Trophoblast cell (in vitro differentiated cells and primary cell): ENCODE data around the gene RDH14.

Experiments used
- DNase-seq, 2 donors: peaks; one replicate each; pipeline ENCODE4 v3.0.0-alpha.2; 2016
- H2AFZ ChIP-seq: 2 replicates; pipeline ENCODE4 v1.6.1; 2013; ENCODE audit warnings: low read length, moderate library complexity, mild to moderate bottlenecking; ENCODE audit not compliant: insufficient read depth, poor library complexity
- H2AK5ac ChIP-seq: 2 replicates; pipeline ENCODE4 v1.6.1; 2013; ENCODE audit warnings: mild to moderate bottlenecking, low read length
- H2BK120ac ChIP-seq: 2 replicates; pipeline ENCODE4 v1.6.1; 2013; ENCODE audit warnings: low read length, mild to moderate bottlenecking, moderate library complexity; ENCODE audit not compliant: insufficient read depth, poor library complexity
- H2BK12ac ChIP-seq: 2 replicates; pipeline ENCODE4 v1.6.1; 2013; ENCODE audit warnings: mild to moderate bottlenecking, low read length, moderate library complexity
- H2BK5ac ChIP-seq: 2 replicates; pipeline ENCODE4 v1.6.1; 2013; ENCODE audit warnings: low read length, low read depth, moderate library complexity, mild to moderate bottlenecking; ENCODE audit not compliant: poor library complexity
- H3K14ac ChIP-seq: 2 replicates; pipeline ENCODE4 v1.6.1; 2013; ENCODE audit warnings: mild to moderate bottlenecking, low read length
- H3K18ac ChIP-seq: 2 replicates; pipeline ENCODE4 v1.6.1; 2013; ENCODE audit warnings: mild to moderate bottlenecking, low read length
- H3K23ac ChIP-seq: 2 replicates; pipeline ENCODE4 v1.6.1; 2013; ENCODE audit warnings: low read length
- H3K27ac ChIP-seq: 2 replicates; pipeline ENCODE4 v1.5.1; 2013; ENCODE audit warnings: low read depth, mild to moderate bottlenecking, inconsistent platforms, low read length, moderate library complexity
- H3K27me3 ChIP-seq: 2 replicates; pipeline ENCODE4 v1.6.1; 2013; ENCODE audit warnings: inconsistent platforms, mild to moderate bottlenecking, low read length, moderate library complexity; ENCODE audit not compliant: insufficient read depth
- H3K36me3 ChIP-seq, 2 experiments: 1 replicate in 1 of 2; 2 replicates in 1 of 2; pipeline ENCODE4 v1.6.1; 2013; ENCODE audit warnings: low read length in 2 of 2, mild to moderate bottlenecking in 2 of 2, moderate library complexity in 1 of 2; ENCODE audit not compliant: insufficient read depth in 2 of 2, control insufficient read depth in 1 of 2
- H3K4ac ChIP-seq: 2 replicates; pipeline ENCODE4 v1.6.1; 2013; ENCODE audit warnings: low read depth, mild to moderate bottlenecking, low read length, moderate library complexity
- H3K4me1 ChIP-seq, 2 experiments: 1 replicate in 1 of 2; 2 replicates in 1 of 2; pipeline ENCODE4 v1.6.1; 2013; ENCODE audit warnings: low read length in 2 of 2, mild to moderate bottlenecking in 2 of 2, moderate library complexity in 1 of 2; ENCODE audit not compliant: insufficient read depth in 2 of 2, control insufficient read depth in 1 of 2
- H3K4me2 ChIP-seq: 2 replicates; pipeline ENCODE4 v1.6.1; 2013; ENCODE audit warnings: inconsistent platforms, mild to moderate bottlenecking, low read length, moderate library complexity
- H3K4me3 ChIP-seq: 2 replicates; pipeline ENCODE4 v1.5.1; 2013; ENCODE audit warnings: mild to moderate bottlenecking, low read depth, low read length, inconsistent platforms
- H3K79me1 ChIP-seq: one replicate; pipeline ENCODE4 v1.6.1; 2013; ENCODE audit warnings: low read length
- H3K79me2 ChIP-seq: 2 replicates; pipeline ENCODE4 v1.6.1; 2013; ENCODE audit warnings: low read length, mild to moderate bottlenecking; ENCODE audit not compliant: control insufficient read depth, insufficient read depth, poor library complexity
- H3K9ac ChIP-seq: 2 replicates; pipeline ENCODE4 v1.6.1; 2013; ENCODE audit warnings: mild to moderate bottlenecking, low read length
- H3K9me3 ChIP-seq: 2 replicates; pipeline ENCODE4 v1.6.1; 2013; ENCODE audit warnings: low read depth, mild to moderate bottlenecking, control low read depth, inconsistent platforms, low read length; ENCODE audit not compliant: insufficient read depth
- H4K12ac ChIP-seq: 2 replicates; pipeline ENCODE4 v1.6.1; 2013; ENCODE audit warnings: low read depth, mild to moderate bottlenecking, low read length, moderate library complexity
- H4K8ac ChIP-seq: 2 replicates; pipeline ENCODE4 v1.6.1; 2013; ENCODE audit warnings: low read depth, mild to moderate bottlenecking, low read length, moderate library complexity
- H4K91ac ChIP-seq: one replicate; pipeline ENCODE4 v1.6.1; 2013; ENCODE audit warnings: low read depth, mild to moderate bottlenecking, low read length, moderate library complexity
- WGBS: extraction: QIAGEN DNeasy Blood & Tissue Kit; methylation state at CpG from one replicate; pipeline ENCODE4 v1.1.7; 2013; ENCODE audit warnings: missing lambda C conversion rate; ENCODE audit not compliant: insufficient read length, insufficient coverage; ENCODE audit errors: extremely low coverage; 5-methylcytosine and 5-hydroxymethylcytosine counted together

The RDH14 gene

GRCh38 chr2:18592372-18592771 lies 31.9 kb upstream of the RDH14 start:
- H2AFZ ChIP-seq: no peak overlapping the region
- no peaks in the 10 kb centered on the region for H3K36me3 ChIP-seq
- H3K4me3 ChIP-seq: no peak overlapping the region
- H3K18ac ChIP-seq: no peak overlapping the region
- H3K9ac ChIP-seq: no peak overlapping the region
- H3K23ac ChIP-seq: no peak overlapping the region
- DNase-seq: no peak
- H2BK5ac ChIP-seq: no peak overlapping the region
- H4K12ac ChIP-seq: no peak overlapping the region
- no peak overlapping the region for H3K27ac ChIP-seq
- no peak overlapping the region for H2AK5ac ChIP-seq
- WGBS: no CpG with 5 or more reads among the region's 2 CpGs
- H2BK120ac ChIP-seq: no peak overlapping the region
- no peak overlapping the region for H3K4ac ChIP-seq
- H3K79me1 ChIP-seq: no peaks in the 10 kb centered on the region
- no peaks in the 10 kb centered on the region for H3K79me2 ChIP-seq
- no peak overlapping the region for H3K4me2 ChIP-seq
- peaks cover 2% of the 10 kb centered on the region for H3K9me3 ChIP-seq
- no peaks in the 10 kb centered on the region for H3K4me1 ChIP-seq
- no peak overlapping the region for H3K14ac ChIP-seq
- no peak overlapping the region for H2BK12ac ChIP-seq
- H4K91ac ChIP-seq: no peak overlapping the region
- H3K27me3 ChIP-seq: no peaks in the 10 kb centered on the region
- H4K8ac ChIP-seq: no peak overlapping the region

- Histone ChIP-seq H3K36me3 (no peaks in the 10 kb centered on the region), H3K4me2 (no peak within 1 kb of the TSS), H2BK12ac (no peak within 1 kb of the TSS), H3K79me1 (no peaks in the 10 kb centered on the region), H3K18ac (no peak within 1 kb of the TSS), H3K4ac (no peak within 1 kb of the TSS), H3K27me3 (no peaks in the 10 kb centered on the region), H2BK120ac (no peak within 1 kb of the TSS), H3K4me1 (no peaks in the 10 kb centered on the region), H3K27ac (no peak within 1 kb of the TSS), H4K91ac (no peak within 1 kb of the TSS), H4K12ac (no peak within 1 kb of the TSS), H3K4me3 (no peak within 1 kb of the TSS), H2AK5ac (no peak within 1 kb of the TSS), H4K8ac (no peak within 1 kb of the TSS), H3K14ac (no peak within 1 kb of the TSS), H3K9me3 (peaks cover 5% of the 10 kb centered on the region), H3K9ac (no peak within 1 kb of the TSS), H3K23ac (no peak within 1 kb of the TSS), H2BK5ac (no peak within 1 kb of the TSS), H3K79me2 (no peaks in the 10 kb centered on the region), H2AFZ (no peak within 1 kb of the TSS)
- DNase-seq: peak in 1 of 2 donors; percentile 37
- no CpG with 5 or more reads among the region's 1 CpG for WGBS
Observed at GRCh38 chr2:18589354-18589753, 28.9 kb upstream of the RDH14 start, which contains the start of gene NT5C1B. Gene NT5C1B (minus strand): TSS chr2:18589569. CDS start chr2:18589468, 101 bp downstream.

- H2BK12ac ChIP-seq: no peak overlapping the region
- no peak overlapping the region for H4K91ac ChIP-seq
- no peaks in the 10 kb centered on the region for H3K79me2 ChIP-seq
- H3K23ac ChIP-seq: no peak overlapping the region
- no peak overlapping the region for H3K9ac ChIP-seq
- no peaks in the 10 kb centered on the region for H3K79me1 ChIP-seq
- no peak overlapping the region for H3K18ac ChIP-seq
- no peak overlapping the region for H4K8ac ChIP-seq
- no peaks in the 10 kb centered on the region for H3K36me3 ChIP-seq
- H3K27ac ChIP-seq: no peak overlapping the region
- no CpG with 5 or more reads among the region's 1 CpG for WGBS
- H3K9me3 ChIP-seq: peaks cover 5% of the 10 kb centered on the region
- H2BK5ac ChIP-seq: no peak overlapping the region
- no peak overlapping the region for H2AK5ac ChIP-seq
- no peak overlapping the region for H3K4me3 ChIP-seq
- no peaks in the 10 kb centered on the region for H3K4me1 ChIP-seq
- H4K12ac ChIP-seq: no peak overlapping the region
- H3K4ac ChIP-seq: no peak overlapping the region
- H3K27me3 ChIP-seq: no peaks in the 10 kb centered on the region
- no peak overlapping the region for H2AFZ ChIP-seq
- no peak overlapping the region for H3K14ac ChIP-seq
- H3K4me2 ChIP-seq: no peak overlapping the region
- no peak overlapping the region for H2BK120ac ChIP-seq
- DNase-seq: no peak
Observed at GRCh38 chr2:18588802-18589201, 28.3 kb upstream of the RDH14 start.

GRCh38 chr2:18588049-18588448 lies 27.6 kb upstream of the RDH14 start:
- no peaks in the 10 kb centered on the region for H3K27me3 ChIP-seq
- H2BK5ac ChIP-seq: no peak overlapping the region
- no peak overlapping the region for H3K4me3 ChIP-seq
- no peak overlapping the region for H2AK5ac ChIP-seq
- H3K79me1 ChIP-seq: no peaks in the 10 kb centered on the region
- H3K4me1 ChIP-seq: no peaks in the 10 kb centered on the region
- no CpG with 5 or more reads among the region's 1 CpG for WGBS
- no peaks in the 10 kb centered on the region for H3K36me3 ChIP-seq
- H3K4me2 ChIP-seq: no peak overlapping the region
- peak in 1 of 2 donors; percentile 10 for DNase-seq
- no peak overlapping the region for H3K9ac ChIP-seq
- no peak overlapping the region for H3K23ac ChIP-seq
- H4K91ac ChIP-seq: no peak overlapping the region
- no peak overlapping the region for H3K4ac ChIP-seq
- no peak overlapping the region for H3K18ac ChIP-seq
- H4K8ac ChIP-seq: no peak overlapping the region
- no peaks in the 10 kb centered on the region for H3K79me2 ChIP-seq
- no peak overlapping the region for H3K27ac ChIP-seq
- H2BK12ac ChIP-seq: no peak overlapping the region
- no peak overlapping the region for H2BK120ac ChIP-seq
- H4K12ac ChIP-seq: no peak overlapping the region
- H3K9me3 ChIP-seq: peaks cover 5% of the 10 kb centered on the region
- H3K14ac ChIP-seq: no peak overlapping the region
- no peak overlapping the region for H2AFZ ChIP-seq
